HCT116 (cell line): ENCODE data around the gene KLHL35. TPM values are rescaled to one million over a fixed set of nuclear protein-coding genes. Genes with fewer than 3 reads are reported as not detected.

Experiments used
- ATAC-seq: fragments of 200-7000 bp; cut with Tn5 transposase; 2 replicates; pipeline ENCODE4 v1.9.1; 2020; ENCODE audit warnings: mild to moderate bottlenecking, moderate library complexity
- BruUV-seq: library from RNA; stranded (reverse); fragments of 400-500 nt; replicated peaks from 2 replicates; lab custom pipeline; 2021; lab: Mats Ljungman, UMichigan
- CTCF ChIA-PET: fragments of 300-600 bp; sonication (Branson Sonifier 250); formaldehyde crosslinking; loops from one replicate; lab custom pipeline; 2021; ENCODE audit warnings: antibody characterized with exemption; lab: Charles Lee
- POLR2A ChIA-PET: fragments of 300-600, 350-600 bp; sonication (Branson Sonifier 250); formaldehyde crosslinking; loops from one replicate; lab custom pipeline; 2021; ENCODE audit warnings: antibody characterized with exemption; lab: Charles Lee
- RAD21 ChIA-PET, 2 experiments: fragments of 300-600 bp; sonication (Branson Sonifier 250); formaldehyde crosslinking; loops; one replicate each; lab custom pipeline; 2023; ENCODE audit warnings: low total read pairs in 2 of 2; ENCODE audit not compliant: uncharacterized antibody in 2 of 2, unreplicated experiment in 2 of 2, low non-redundant PET in 1 of 2; lab: Charles Lee
- DNase-seq: peaks from one replicate; pipeline ENCODE4 v3.0.0-alpha.2; 2010; ENCODE audit warnings: low read depth, low spot score
- H2AFZ ChIP-seq: fragments of 200-600 bp; shearing (Covaris generic), sonication (generic); 2 replicates; pipeline ENCODE4 v1.6.1; 2017; ENCODE audit warnings: low read depth, mixed run types, mixed read lengths, antibody characterized with exemption, low read length; ENCODE audit not compliant: poor library complexity, severe bottlenecking
- H3K27ac ChIP-seq: 2 replicates; pipeline ENCODE4 v1.5.1; 2012; ENCODE audit warnings: low read depth, low read length
- H3K27me3 ChIP-seq: fragments of 200-600 bp; sonication (generic); 2 replicates; pipeline ENCODE4 v1.6.1; 2016; ENCODE audit warnings: mixed run types, low read length, mixed read lengths; ENCODE audit not compliant: insufficient read depth
- H3K36me3 ChIP-seq, 2 experiments: fragments of 200-500 bp in 1 of 2; fragments of 200-600 bp in 1 of 2; sonication (Bioruptor generic) in 1 of 2; sonication (generic) in 1 of 2; 2 replicates each; pipeline versions ENCODE4 v1.5.1 to v1.6.1; 2014 to 2016; ENCODE audit warnings: low read length in 2 of 2, inconsistent platforms in 1 of 2, mixed read lengths in 1 of 2, mixed run types in 1 of 2; ENCODE audit not compliant: insufficient read depth in 2 of 2, control insufficient read depth in 1 of 2
- H3K4me1 ChIP-seq, 2 experiments: fragments of 200-600 bp in 1 of 2; sonication (generic) in 1 of 2; 2 replicates each; pipeline versions ENCODE4 v1.5.1 to v1.6.1; 2012 to 2017; ENCODE audit warnings: low read length in 2 of 2, inconsistent platforms in 1 of 2, mild to moderate bottlenecking in 1 of 2, mixed read lengths in 1 of 2, mixed run types in 1 of 2, moderate library complexity in 1 of 2; ENCODE audit not compliant: insufficient read depth in 2 of 2, control insufficient read depth in 1 of 2
- H3K4me2 ChIP-seq: fragments of 200-600 bp; sonication (generic); 2 replicates; pipeline ENCODE4 v1.6.1; 2017; ENCODE audit warnings: mixed run types, low read length, mixed read lengths
- H3K4me3 ChIP-seq, 2 experiments: fragments of 200-600 bp in 1 of 2; sonication (generic) in 1 of 2; replicated peaks in 1 of 2; 2 replicates each; pipeline ENCODE4 v1.5.1; 2011 to 2016; ENCODE audit warnings: low read length in 2 of 2, control low read depth in 1 of 2, low read depth in 1 of 2, mild to moderate bottlenecking in 1 of 2, mixed read lengths in 1 of 2, mixed run types in 1 of 2
- H3K79me2 ChIP-seq: fragments of 200-600 bp; sonication (generic); 2 replicates; pipeline ENCODE4 v1.6.1; 2017; ENCODE audit warnings: mild to moderate bottlenecking, mixed run types, low read length, moderate library complexity, mixed read lengths; ENCODE audit not compliant: insufficient read depth
- H3K9ac ChIP-seq: fragments of 200-600 bp; sonication (generic); 2 replicates; pipeline ENCODE4 v1.6.1; 2016; ENCODE audit warnings: low read length, mixed read lengths
- H3K9me2 ChIP-seq: fragments of 200-600 bp; sonication (generic), shearing (Covaris generic); 2 replicates; pipeline ENCODE4 v1.6.1; 2017; ENCODE audit warnings: mixed run types, mild to moderate bottlenecking, moderate library complexity; ENCODE audit not compliant: insufficient read depth
- H3K9me3 ChIP-seq, 2 experiments: fragments of 200-500 bp in 1 of 2; fragments of 200-600 bp in 1 of 2; sonication (Bioruptor generic) in 1 of 2; sonication (generic) in 1 of 2; 2 replicates each; pipeline ENCODE4 v1.6.1; 2014 to 2017; ENCODE audit warnings: low read length in 2 of 2, mixed read lengths in 2 of 2, inconsistent platforms in 1 of 2, low read depth in 1 of 2, mild to moderate bottlenecking in 1 of 2, mixed run types in 1 of 2, moderate library complexity in 1 of 2; ENCODE audit not compliant: control insufficient read depth in 1 of 2, insufficient read depth in 1 of 2
- H4K20me1 ChIP-seq: fragments of 200-600 bp; sonication (generic), shearing (Covaris generic); 2 replicates; pipeline ENCODE4 v1.6.1; 2017; ENCODE audit warnings: mixed run types, mild to moderate bottlenecking, moderate library complexity; ENCODE audit not compliant: insufficient read depth
- ATF3 ChIP-seq: IDR thresholded peaks from 2 replicates; pipeline ENCODE4 v1.6.1; 2012
- EGR1 ChIP-seq: IDR thresholded peaks from 2 replicates; pipeline ENCODE4 v1.6.1; 2012; ENCODE audit warnings: low read depth
- MAX ChIP-seq: IDR thresholded peaks from 2 replicates; pipeline ENCODE4 v1.6.1; 2012
- RAD21 ChIP-seq: IDR thresholded peaks from 2 replicates; pipeline ENCODE4 v1.6.1; 2012; ENCODE audit warnings: low read depth, mild to moderate bottlenecking
- SIN3A ChIP-seq: IDR thresholded peaks from 2 replicates; pipeline ENCODE4 v1.6.1; 2012; ENCODE audit warnings: low read depth
- SP1 ChIP-seq: IDR thresholded peaks from 2 replicates; pipeline ENCODE4 v1.6.1; 2012; ENCODE audit warnings: low read depth
- SRF ChIP-seq: IDR thresholded peaks from 2 replicates; pipeline ENCODE4 v1.6.1; 2012; ENCODE audit warnings: low read depth
- TCF7L2 ChIP-seq: IDR thresholded peaks from 2 replicates; pipeline ENCODE4 v1.7.0; 2011; ENCODE audit warnings: borderline replicate concordance, inconsistent platforms; ENCODE audit not compliant: insufficient read depth, insufficient read length; ENCODE audit errors: extremely low read depth
- YY1 ChIP-seq: IDR thresholded peaks from 2 replicates; pipeline ENCODE4 v1.6.1; 2011; ENCODE audit warnings: low read length, low read depth, moderate library complexity, mild to moderate bottlenecking; ENCODE audit not compliant: insufficient replicate concordance; ENCODE audit errors: extremely low read depth
- ZBTB33 ChIP-seq: IDR thresholded peaks from 2 replicates; pipeline ENCODE4 v1.6.1; 2011; ENCODE audit warnings: mild to moderate bottlenecking, low read length, moderate library complexity; ENCODE audit not compliant: insufficient replicate concordance; ENCODE audit errors: extremely low read depth
- intact Hi-C: fragments of 100-400 bp; cut with micrococcal nuclease; formaldehyde crosslinking; loops from 2 replicates; pipeline ENCODE4 v1.10.0; 2022
- total RNA-seq: library from RNA; stranded (reverse); gene quantifications from one replicate; pipeline ENCODE4 v1.2.1, GENCODE V29; 2021; ENCODE audit not compliant: unreplicated experiment
- TF ChIP-seq, protein P1 (sequence below), 3 experiments: fragments of 200-600 bp in 1 of 3; sonication (generic) in 1 of 3; IDR thresholded peaks in 2 of 3; conservative IDR thresholded peaks in 1 of 3; 2 replicates each; pipeline ENCODE4 v1.5.1; 2012 to 2017; ENCODE audit warnings: low read depth in 2 of 3, low read length in 2 of 3, antibody characterized with exemption in 1 of 3, borderline replicate concordance in 1 of 3, control low read depth in 1 of 3, mild to moderate bottlenecking in 1 of 3, mixed read lengths in 1 of 3, mixed run types in 1 of 3, moderate library complexity in 1 of 3; ENCODE audit not compliant: insufficient read depth in 1 of 3
- TF ChIP-seq, protein P2 (sequence below): IDR thresholded peaks from 2 replicates; pipeline ENCODE4 v1.6.1; 2012; ENCODE audit warnings: low read depth

KLHL35 gene
- total RNA-seq, 1 experiment from 2014 or later = 1.7 TPM

GRCh38 chr11:75481223-75481921, 48.4 kb upstream of the KLHL35 start:
- ATAC-seq (no peak), DNase-seq (no peak)
- Histone ChIP-seq H3K27ac (no peak overlapping the region), H3K36me3 (no peaks in the 10 kb centered on the region), H3K4me1 (peaks cover 0 to 3% of the 10 kb centered on the region in 2 experiments; a peak in 2 of 4 replicates), H2AFZ (no peak overlapping the region), H3K4me2 (no peak overlapping the region), H4K20me1 (no peaks in the 10 kb centered on the region), H3K4me3 (no peak overlapping the region), H3K9me2 (no peaks in the 10 kb centered on the region), H3K79me2 (no peaks in the 10 kb centered on the region), H3K9me3 (no peaks in the 10 kb centered on the region), H3K27me3 (no peaks in the 10 kb centered on the region), H3K9ac (no peak overlapping the region)
- no TSS peak for BruUV-seq
- TF ChIP-seq EGR1 = no peak
- no peak for TF ChIP-seq ZBTB33
- TF ChIP-seq YY1 = no peak
- TF ChIP-seq, protein P1, sequence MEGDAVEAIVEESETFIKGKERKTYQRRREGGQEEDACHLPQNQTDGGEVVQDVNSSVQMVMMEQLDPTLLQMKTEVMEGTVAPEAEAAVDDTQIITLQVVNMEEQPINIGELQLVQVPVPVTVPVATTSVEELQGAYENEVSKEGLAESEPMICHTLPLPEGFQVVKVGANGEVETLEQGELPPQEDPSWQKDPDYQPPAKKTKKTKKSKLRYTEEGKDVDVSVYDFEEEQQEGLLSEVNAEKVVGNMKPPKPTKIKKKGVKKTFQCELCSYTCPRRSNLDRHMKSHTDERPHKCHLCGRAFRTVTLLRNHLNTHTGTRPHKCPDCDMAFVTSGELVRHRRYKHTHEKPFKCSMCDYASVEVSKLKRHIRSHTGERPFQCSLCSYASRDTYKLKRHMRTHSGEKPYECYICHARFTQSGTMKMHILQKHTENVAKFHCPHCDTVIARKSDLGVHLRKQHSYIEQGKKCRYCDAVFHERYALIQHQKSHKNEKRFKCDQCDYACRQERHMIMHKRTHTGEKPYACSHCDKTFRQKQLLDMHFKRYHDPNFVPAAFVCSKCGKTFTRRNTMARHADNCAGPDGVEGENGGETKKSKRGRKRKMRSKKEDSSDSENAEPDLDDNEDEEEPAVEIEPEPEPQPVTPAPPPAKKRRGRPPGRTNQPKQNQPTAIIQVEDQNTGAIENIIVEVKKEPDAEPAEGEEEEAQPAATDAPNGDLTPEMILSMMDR (IDR thresholded peaks at IDR 0.05 in 2 of 3, conservative IDR thresholded peaks at IDR 0.05 in 1 of 3; ENCODE audit: borderline replicate concordance in 1 of 3, insufficient read depth in 1 of 3, low read depth in 2 of 3, low read length in 2 of 3) = no peak
- TF ChIP-seq MAX = no peak
- TF ChIP-seq ATF3 = no peak
- TF ChIP-seq SRF = no peak
- no peak for TF ChIP-seq SIN3A
- TF ChIP-seq RAD21 = no peak
- TF ChIP-seq, protein P2, sequence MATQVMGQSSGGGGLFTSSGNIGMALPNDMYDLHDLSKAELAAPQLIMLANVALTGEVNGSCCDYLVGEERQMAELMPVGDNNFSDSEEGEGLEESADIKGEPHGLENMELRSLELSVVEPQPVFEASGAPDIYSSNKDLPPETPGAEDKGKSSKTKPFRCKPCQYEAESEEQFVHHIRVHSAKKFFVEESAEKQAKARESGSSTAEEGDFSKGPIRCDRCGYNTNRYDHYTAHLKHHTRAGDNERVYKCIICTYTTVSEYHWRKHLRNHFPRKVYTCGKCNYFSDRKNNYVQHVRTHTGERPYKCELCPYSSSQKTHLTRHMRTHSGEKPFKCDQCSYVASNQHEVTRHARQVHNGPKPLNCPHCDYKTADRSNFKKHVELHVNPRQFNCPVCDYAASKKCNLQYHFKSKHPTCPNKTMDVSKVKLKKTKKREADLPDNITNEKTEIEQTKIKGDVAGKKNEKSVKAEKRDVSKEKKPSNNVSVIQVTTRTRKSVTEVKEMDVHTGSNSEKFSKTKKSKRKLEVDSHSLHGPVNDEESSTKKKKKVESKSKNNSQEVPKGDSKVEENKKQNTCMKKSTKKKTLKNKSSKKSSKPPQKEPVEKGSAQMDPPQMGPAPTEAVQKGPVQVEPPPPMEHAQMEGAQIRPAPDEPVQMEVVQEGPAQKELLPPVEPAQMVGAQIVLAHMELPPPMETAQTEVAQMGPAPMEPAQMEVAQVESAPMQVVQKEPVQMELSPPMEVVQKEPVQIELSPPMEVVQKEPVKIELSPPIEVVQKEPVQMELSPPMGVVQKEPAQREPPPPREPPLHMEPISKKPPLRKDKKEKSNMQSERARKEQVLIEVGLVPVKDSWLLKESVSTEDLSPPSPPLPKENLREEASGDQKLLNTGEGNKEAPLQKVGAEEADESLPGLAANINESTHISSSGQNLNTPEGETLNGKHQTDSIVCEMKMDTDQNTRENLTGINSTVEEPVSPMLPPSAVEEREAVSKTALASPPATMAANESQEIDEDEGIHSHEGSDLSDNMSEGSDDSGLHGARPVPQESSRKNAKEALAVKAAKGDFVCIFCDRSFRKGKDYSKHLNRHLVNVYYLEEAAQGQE = no peak
- no peak for TF ChIP-seq SP1
- TF ChIP-seq TCF7L2 = no peak
- ChIA-PET POLR2A (no interaction called here), RAD21 (no interaction called here), CTCF (no interaction called here)
- intact Hi-C loops = no loop called here
